ENCODE results near the gene NEK8. TPM values are rescaled to one million over a fixed set of nuclear protein-coding genes. Genes with fewer than 3 reads are reported as not detected.
"Not testable (repeated sequence)": the region's sequence is repeated elsewhere in the genome, so short reads cannot be mapped to it uniquely, and the experiment has no call there.

Gene NEK8
- total and polyA plus RNA-seq, 8 donors = 2.8 to 17.8 (median 3.4) TPM; not detected in 1

GRCh38 chr17:28735242-28735722 is 6.7 kb downstream of the NEK8 start:
- no peaks in the 10 kb centered on the region for H3K9me3 ChIP-seq
- H3K36me3 ChIP-seq = peaks cover 0 to 14% (median 3%) of the 10 kb centered on the region in 4 donors
- intact Hi-C loops (cut with DNase I; ENCODE audit: low total_unique reads) = no loop called here
- TF ChIP-seq POLR2A (IDR thresholded peaks at IDR 0.05) (no peak), EP300 (IDR thresholded peaks at IDR 0.05) (no peak), POLR2AphosphoS5 (IDR thresholded peaks at IDR 0.05) (no peak), CTCF (IDR thresholded peaks at IDR 0.05) (no peak)
- H3K27ac ChIP-seq = no peak overlapping the region
- no peaks in the 10 kb centered on the region for H3K27me3 ChIP-seq
- no peak for DNase-seq
- 51 to 73% (median 54%) methylated on average over 3 to 5 of the region's 5 CpGs for WGBS, 5 donors
- no peak overlapping the region for H3K4me3 ChIP-seq
- peaks cover 0 to 4% (median 0%) of the 10 kb centered on the region in 4 donors for H3K4me1 ChIP-seq

- H3K36me3 ChIP-seq = peaks cover 0 to 14% (median 3%) of the 10 kb centered on the region in 4 donors
- H3K9me3 ChIP-seq; DNase-seq; H3K27me3 ChIP-seq; H3K27ac ChIP-seq; H3K4me1 ChIP-seq; H3K4me3 ChIP-seq; intact Hi-C loops (cut with DNase I; ENCODE audit: low total_unique reads): not testable (repeated sequence)
- 91 to 97% (median 95%) methylated on average over 3 to 7 of the region's 8 CpGs for WGBS, 5 donors
Measured at GRCh38 chr17:28735913-28736769, 7.6 kb downstream of the NEK8 start.

DNA sequence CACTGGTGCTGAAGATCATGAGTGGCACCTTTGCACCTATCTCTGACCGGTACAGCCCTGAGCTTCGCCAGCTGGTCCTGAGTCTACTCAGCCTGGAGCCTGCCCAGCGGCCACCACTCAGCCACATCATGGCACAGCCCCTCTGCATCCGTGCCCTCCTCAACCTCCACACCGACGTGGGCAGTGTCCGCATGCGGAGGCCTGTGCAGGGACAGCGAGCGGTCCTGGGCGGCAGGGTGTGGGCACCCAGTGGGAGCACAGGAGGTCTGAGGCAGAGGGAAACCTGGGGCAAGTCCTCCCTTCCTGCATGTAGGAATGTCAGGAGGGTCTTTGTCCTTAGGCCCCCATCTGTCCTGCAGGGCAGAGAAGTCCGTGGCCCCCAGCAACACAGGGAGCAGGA is 8.7 kb downstream of the NEK8 start:
- Histone ChIP-seq H3K4me3 (no peak overlapping the region), H3K27me3 (no peaks in the 10 kb centered on the region), H3K4me1 (peaks cover 0 to 14% (median 10%) of the 10 kb centered on the region in 4 donors), H3K9me3 (no peaks in the 10 kb centered on the region), H3K27ac (no peak overlapping the region), H3K36me3 (peaks cover 0 to 14% (median 3%) of the 10 kb centered on the region in 4 donors)
- WGBS, 5 donors = 93 to 99% (median 94%) methylated on average over 10 to 12 of the region's 12 CpGs
- TF ChIP-seq CTCF (IDR thresholded peaks at IDR 0.05) (no peak), POLR2A (IDR thresholded peaks at IDR 0.05) (no peak), POLR2AphosphoS5 (IDR thresholded peaks at IDR 0.05) (no peak), EP300 (IDR thresholded peaks at IDR 0.05) (no peak)
- intact Hi-C loops (cut with DNase I; ENCODE audit: low total_unique reads) = no loop called here
- no peak for DNase-seq

DNA sequence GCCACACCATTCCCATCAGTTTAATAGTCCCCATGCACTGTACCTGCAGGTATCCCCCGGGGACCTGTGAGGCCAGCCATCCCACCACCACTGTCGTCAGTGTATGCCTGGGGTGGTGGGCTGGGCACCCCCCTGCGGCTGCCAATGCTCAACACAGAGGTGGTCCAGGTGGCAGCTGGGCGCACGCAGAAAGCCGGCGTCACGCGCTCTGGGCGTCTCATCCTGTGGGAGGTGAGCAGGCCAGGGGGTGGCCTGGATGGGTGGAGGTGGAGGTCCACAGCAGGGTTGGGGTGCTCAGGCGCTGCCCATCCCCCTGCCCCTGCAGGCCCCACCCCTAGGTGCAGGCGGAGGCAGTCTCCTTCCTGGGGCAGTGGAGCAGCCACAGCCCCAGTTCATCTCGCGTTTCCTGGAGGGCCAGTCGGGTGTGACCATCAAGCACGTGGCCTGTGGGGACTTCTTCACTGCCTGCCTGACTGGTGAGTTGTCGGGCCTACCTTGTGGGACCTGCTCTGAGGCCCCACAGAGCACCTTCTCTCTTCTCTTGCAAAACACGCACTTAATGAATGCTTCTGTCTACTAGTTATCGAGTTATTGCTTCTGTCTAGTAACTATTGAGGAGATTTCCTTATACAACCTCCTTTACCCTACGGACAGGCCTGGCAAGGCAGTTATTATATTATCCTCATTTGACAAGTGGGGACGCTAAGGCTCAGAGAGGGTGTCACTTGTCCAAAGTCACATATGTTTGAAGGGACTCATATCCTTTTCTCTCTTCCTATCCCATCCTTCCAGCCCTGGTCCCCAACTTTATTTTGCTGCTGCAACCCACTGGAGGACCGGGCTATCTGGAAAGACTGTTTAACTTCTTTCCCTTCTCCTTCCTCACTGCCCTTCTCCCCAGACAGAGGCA is 9.4 kb downstream of the NEK8 start:
- intact Hi-C loops (cut with DNase I; ENCODE audit: low total_unique reads) = no loop called here
- H3K27me3 ChIP-seq = no peaks in the 10 kb centered on the region
- H3K36me3 ChIP-seq = peaks cover 0 to 14% (median 3%) of the 10 kb centered on the region in 4 donors
- no peak overlapping the region for H3K4me3 ChIP-seq
- peaks cover 6 to 22% (median 17%) of the 10 kb centered on the region in 4 donors for H3K4me1 ChIP-seq
- H3K9me3 ChIP-seq = no peaks in the 10 kb centered on the region
- no peak for TF ChIP-seq CTCF (IDR thresholded peaks at IDR 0.05)
- no peak for TF ChIP-seq EP300 (IDR thresholded peaks at IDR 0.05)
- TF ChIP-seq POLR2A (IDR thresholded peaks at IDR 0.05) = no peak
- TF ChIP-seq POLR2AphosphoS5 (IDR thresholded peaks at IDR 0.05) = no peak
- DNase-seq = peak in 1 of 2 donors; percentile 66
- 68 to 79% (median 77%) methylated on average over 13 to 22 of the region's 22 CpGs for WGBS, 5 donors
- H3K27ac ChIP-seq = no peak overlapping the region
